ENCODE results near the gene MAPK8IP2.
"Not testable (repeated sequence)": the region's sequence is repeated elsewhere in the genome, so short reads cannot be mapped to it uniquely, and the experiment has no call there.

MAPK8IP2 gene

GRCh38 chr22:50641696-50642607, 41.4 kb downstream of the MAPK8IP2 start:
- DNase-seq: no peak

- DNase-seq: not testable (repeated sequence)
Measured at GRCh38 chr22:50643021-50643820, 42.6 kb downstream of the MAPK8IP2 start.

- DNase-seq: not testable (repeated sequence)
Measured at GRCh38 chr22:50643821-50644101, 43.2 kb downstream of the MAPK8IP2 start.

GRCh38 chr22:50653256-50653655, 52.7 kb downstream of the MAPK8IP2 start:
- no peak for DNase-seq

GRCh38 chr22:50654664-50655063, 54.1 kb downstream of the MAPK8IP2 start:
- not testable (repeated sequence) for DNase-seq

- DNase-seq: no peak
Measured at GRCh38 chr22:50656122-50657070, 55.8 kb downstream of the MAPK8IP2 start.

GRCh38 chr22:50657925-50658324, 57.3 kb downstream of the MAPK8IP2 start:
- DNase-seq: no peak

- not testable (repeated sequence) for DNase-seq
Measured at GRCh38 chr22:50659711-50660110, 59.1 kb downstream of the MAPK8IP2 start.

GRCh38 chr22:50660306-50660705, 59.7 kb downstream of the MAPK8IP2 start:
- no peak for DNase-seq
